Liver (tissue), 9 donors: Measurements from ENCODE around the gene EXOC5. TPM values are rescaled to one million over a fixed set of nuclear protein-coding genes. Genes with fewer than 3 reads are reported as not detected.

Experiments used
- DNase-seq: peaks from one replicate; pipeline ENCODE4 v3.0.0-alpha.2; 2017; ENCODE audit warnings: low spot score
- H3K27ac ChIP-seq, 2 donors: one replicate each; pipeline ENCODE4 v1.7.0; 2013; ENCODE audit warnings: inconsistent platforms in 2 of 2, low read length in 2 of 2, control low read depth in 1 of 2, low read depth in 1 of 2, mild to moderate bottlenecking in 1 of 2
- H3K27me3 ChIP-seq, 4 donors: one replicate each; pipeline versions ENCODE4 v1.6.1 to v1.7.0; 2013; ENCODE audit warnings: low read length in 3 of 4, inconsistent platforms in 1 of 4, mild to moderate bottlenecking in 1 of 4, moderate library complexity in 1 of 4; ENCODE audit not compliant: control insufficient read depth in 4 of 4, insufficient read depth in 4 of 4
- H3K36me3 ChIP-seq, 4 donors: one replicate each; pipeline versions ENCODE4 v1.6.1 to v1.7.0; 2013; ENCODE audit warnings: low read length in 3 of 4, mild to moderate bottlenecking in 3 of 4, low read depth in 1 of 4, moderate library complexity in 1 of 4; ENCODE audit not compliant: control insufficient read depth in 4 of 4, insufficient read depth in 3 of 4
- H3K4me1 ChIP-seq, 4 donors: one replicate each; pipeline versions ENCODE4 v1.6.1 to v1.7.0; 2013; ENCODE audit warnings: low read length in 3 of 4, mild to moderate bottlenecking in 3 of 4, moderate library complexity in 1 of 4; ENCODE audit not compliant: control insufficient read depth in 4 of 4, insufficient read depth in 4 of 4
- H3K4me3 ChIP-seq, 3 donors: one replicate each; pipeline versions ENCODE4 v1.6.1 to v1.7.0; 2013; ENCODE audit warnings: low read length in 3 of 3, control low read depth in 1 of 3, low read depth in 1 of 3, mild to moderate bottlenecking in 1 of 3
- H3K9ac ChIP-seq, 2 donors: one replicate each; pipeline ENCODE4 v1.7.0; 2013; ENCODE audit warnings: low read length in 2 of 2, mild to moderate bottlenecking in 2 of 2, moderate library complexity in 2 of 2, control low read depth in 1 of 2, low read depth in 1 of 2
- H3K9me3 ChIP-seq, 4 donors: one replicate each; pipeline versions ENCODE4 v1.6.1 to v1.7.0; 2013; ENCODE audit warnings: low read length in 3 of 4; ENCODE audit not compliant: control insufficient read depth in 4 of 4
- ATF3 ChIP-seq: IDR thresholded peaks from 2 replicates; pipeline ENCODE4 v1.6.1; 2016; ENCODE audit warnings: antibody characterized with exemption
- EGR1 ChIP-seq, 2 donors: IDR thresholded peaks; 2 replicates each; pipeline ENCODE4 v1.6.1; 2016 to 2018; ENCODE audit warnings: antibody characterized with exemption in 2 of 2, low read depth in 2 of 2
- FOXA1 ChIP-seq: IDR thresholded peaks from 2 replicates; pipeline ENCODE4 v1.6.1; 2016; ENCODE audit warnings: antibody characterized with exemption
- FOXA2 ChIP-seq: IDR thresholded peaks from 2 replicates; pipeline ENCODE4 v1.6.1; 2016; ENCODE audit warnings: antibody characterized with exemption
- GABPA ChIP-seq, 2 donors: IDR thresholded peaks in 1 of 2; conservative IDR thresholded peaks in 1 of 2; 2 replicates each; pipeline ENCODE4 v1.6.1; 2016; ENCODE audit warnings: antibody characterized with exemption in 2 of 2, mild to moderate bottlenecking in 1 of 2, moderate library complexity in 1 of 2
- HNF4A ChIP-seq, 2 donors: conservative IDR thresholded peaks; 2 replicates each; pipeline ENCODE4 v1.6.1; 2016; ENCODE audit warnings: antibody characterized with exemption in 2 of 2, mild to moderate bottlenecking in 2 of 2
- HNF4G ChIP-seq: IDR thresholded peaks from 2 replicates; pipeline ENCODE4 v1.6.1; 2016; ENCODE audit warnings: antibody characterized with exemption
- JUND ChIP-seq, 2 donors: IDR thresholded peaks; 2 replicates each; pipeline ENCODE4 v1.6.1; 2016; ENCODE audit warnings: antibody characterized with exemption in 2 of 2
- NR2F2 ChIP-seq: IDR thresholded peaks from 2 replicates; pipeline ENCODE4 v1.6.1; 2016; ENCODE audit warnings: antibody characterized with exemption
- RAD21 ChIP-seq, 2 donors: IDR thresholded peaks; 2 replicates each; pipeline ENCODE4 v1.6.1; 2016; ENCODE audit warnings: antibody characterized with exemption in 2 of 2, mild to moderate bottlenecking in 2 of 2
- RXRA ChIP-seq, 2 donors: IDR thresholded peaks; 2 replicates each; pipeline ENCODE4 v1.6.1; 2017 to 2018; ENCODE audit warnings: antibody characterized with exemption in 2 of 2, mild to moderate bottlenecking in 1 of 2
- SP1 ChIP-seq: IDR thresholded peaks from 2 replicates; pipeline ENCODE4 v1.6.1; 2018; ENCODE audit warnings: antibody characterized with exemption, mild to moderate bottlenecking
- TAF1 ChIP-seq: conservative IDR thresholded peaks from 2 replicates; pipeline ENCODE4 v1.6.1; 2016; ENCODE audit warnings: antibody characterized with exemption, mild to moderate bottlenecking
- YY1 ChIP-seq: IDR thresholded peaks from 2 replicates; pipeline ENCODE4 v1.6.1; 2016; ENCODE audit warnings: antibody characterized with exemption, mild to moderate bottlenecking
- WGBS: extraction: QIAGEN DNeasy Blood & Tissue Kit; methylation state at CpG from one replicate; pipeline ENCODE4 v1.1.7; 2013; 5-methylcytosine and 5-hydroxymethylcytosine counted together
- polyA plus RNA-seq, 2 donors: library from polyadenylated mRNA; stranded (reverse) in 1 of 2; unstranded in 1 of 2; fragments of 200-250 nt in 1 of 2; fragments of >200 nt in 1 of 2; fragmentation: Nextera tagmentation in 1 of 2; extraction: Ambion mirVana in 1 of 2; gene quantifications; one replicate each; pipeline versions ENCODE4 v1.2.1 to v1.2.3, GENCODE V29; 2013 to 2015
- total RNA-seq, 2 donors: library from RNA; depleted of rRNA; stranded (reverse); fragments of >200 nt; gene quantifications; one replicate each; pipeline ENCODE4 v1.2.3, GENCODE V29; 2014
- TF ChIP-seq, protein P1 (sequence below): IDR thresholded peaks from 2 replicates; pipeline ENCODE4 v1.6.1; 2016; ENCODE audit warnings: antibody characterized with exemption
- TF ChIP-seq, protein P2 (sequence below): IDR thresholded peaks from 2 replicates; pipeline ENCODE4 v1.6.1; 2016; ENCODE audit warnings: antibody characterized with exemption
- TF ChIP-seq, protein P3 (sequence below): fragments of 150-350 bp; IDR thresholded peaks from 2 replicates; pipeline ENCODE4 v1.5.1; 2017; ENCODE audit warnings: improper control_type of control experiment, low read depth, low read length; ENCODE audit not compliant: missing input control
- TF ChIP-seq, protein P4 (sequence below): IDR thresholded peaks from 2 replicates; pipeline ENCODE4 v1.6.1; 2016; ENCODE audit warnings: antibody characterized with exemption, mild to moderate bottlenecking
- donor health status: healthy.
- donor health status: healthy.
- donor health status: healthy.
- donor health status: healthy.
- donor health status: healthy.

The EXOC5 gene
- total and polyA plus RNA-seq, 4 donors = 7.9 to 28.9 (median 20.8) TPM

DNA sequence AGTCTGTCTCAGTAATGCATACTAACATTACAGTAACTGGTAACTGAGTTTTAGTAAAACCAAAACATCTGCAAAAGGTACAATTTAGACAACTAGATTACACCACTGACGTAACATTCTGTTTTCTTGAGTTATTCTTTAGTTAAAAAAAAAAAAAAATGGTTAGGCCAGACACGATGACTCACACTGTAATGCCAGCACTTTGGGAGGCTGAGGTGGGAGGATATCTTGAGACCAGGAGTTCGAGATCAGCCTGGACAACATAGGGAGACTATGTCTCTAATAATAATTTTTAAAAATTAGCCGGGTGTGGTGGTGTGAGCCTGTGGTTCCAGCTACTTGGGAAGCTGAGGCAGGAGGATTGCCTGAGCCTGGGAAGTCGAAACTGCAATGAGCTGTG, 34.2 kb upstream of the EXOC5 start:
- no peaks in the 10 kb centered on the region for H3K4me1 ChIP-seq
- WGBS = 83% methylated on average over 5 of the region's 5 CpGs
- H3K9me3 ChIP-seq = no peaks in the 10 kb centered on the region
- no peaks in the 10 kb centered on the region for H3K27me3 ChIP-seq
- no peak overlapping the region for H3K27ac ChIP-seq
- no peak for TF ChIP-seq YY1
- no peak for TF ChIP-seq SP1
- TF ChIP-seq, protein P1, sequence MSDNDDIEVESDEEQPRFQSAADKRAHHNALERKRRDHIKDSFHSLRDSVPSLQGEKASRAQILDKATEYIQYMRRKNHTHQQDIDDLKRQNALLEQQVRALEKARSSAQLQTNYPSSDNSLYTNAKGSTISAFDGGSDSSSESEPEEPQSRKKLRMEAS = no peak
- TF ChIP-seq ATF3 = no peak
- no peak for TF ChIP-seq GABPA (IDR thresholded peaks at IDR 0.05 in 1 of 2, conservative IDR thresholded peaks at IDR 0.05 in 1 of 2)
- TF ChIP-seq, protein P2, sequence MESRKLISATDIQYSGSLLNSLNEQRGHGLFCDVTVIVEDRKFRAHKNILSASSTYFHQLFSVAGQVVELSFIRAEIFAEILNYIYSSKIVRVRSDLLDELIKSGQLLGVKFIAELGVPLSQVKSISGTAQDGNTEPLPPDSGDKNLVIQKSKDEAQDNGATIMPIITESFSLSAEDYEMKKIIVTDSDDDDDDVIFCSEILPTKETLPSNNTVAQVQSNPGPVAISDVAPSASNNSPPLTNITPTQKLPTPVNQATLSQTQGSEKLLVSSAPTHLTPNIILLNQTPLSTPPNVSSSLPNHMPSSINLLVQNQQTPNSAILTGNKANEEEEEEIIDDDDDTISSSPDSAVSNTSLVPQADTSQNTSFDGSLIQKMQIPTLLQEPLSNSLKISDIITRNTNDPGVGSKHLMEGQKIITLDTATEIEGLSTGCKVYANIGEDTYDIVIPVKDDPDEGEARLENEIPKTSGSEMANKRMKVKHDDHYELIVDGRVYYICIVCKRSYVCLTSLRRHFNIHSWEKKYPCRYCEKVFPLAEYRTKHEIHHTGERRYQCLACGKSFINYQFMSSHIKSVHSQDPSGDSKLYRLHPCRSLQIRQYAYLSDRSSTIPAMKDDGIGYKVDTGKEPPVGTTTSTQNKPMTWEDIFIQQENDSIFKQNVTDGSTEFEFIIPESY = no peak
- no peak for TF ChIP-seq RXRA (IDR thresholded peaks at IDR 0.05)
- TF ChIP-seq, protein P3, sequence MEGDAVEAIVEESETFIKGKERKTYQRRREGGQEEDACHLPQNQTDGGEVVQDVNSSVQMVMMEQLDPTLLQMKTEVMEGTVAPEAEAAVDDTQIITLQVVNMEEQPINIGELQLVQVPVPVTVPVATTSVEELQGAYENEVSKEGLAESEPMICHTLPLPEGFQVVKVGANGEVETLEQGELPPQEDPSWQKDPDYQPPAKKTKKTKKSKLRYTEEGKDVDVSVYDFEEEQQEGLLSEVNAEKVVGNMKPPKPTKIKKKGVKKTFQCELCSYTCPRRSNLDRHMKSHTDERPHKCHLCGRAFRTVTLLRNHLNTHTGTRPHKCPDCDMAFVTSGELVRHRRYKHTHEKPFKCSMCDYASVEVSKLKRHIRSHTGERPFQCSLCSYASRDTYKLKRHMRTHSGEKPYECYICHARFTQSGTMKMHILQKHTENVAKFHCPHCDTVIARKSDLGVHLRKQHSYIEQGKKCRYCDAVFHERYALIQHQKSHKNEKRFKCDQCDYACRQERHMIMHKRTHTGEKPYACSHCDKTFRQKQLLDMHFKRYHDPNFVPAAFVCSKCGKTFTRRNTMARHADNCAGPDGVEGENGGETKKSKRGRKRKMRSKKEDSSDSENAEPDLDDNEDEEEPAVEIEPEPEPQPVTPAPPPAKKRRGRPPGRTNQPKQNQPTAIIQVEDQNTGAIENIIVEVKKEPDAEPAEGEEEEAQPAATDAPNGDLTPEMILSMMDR = no peak
- no peak for TF ChIP-seq TAF1
- TF ChIP-seq JUND (IDR thresholded peaks at IDR 0.05) = no peak
- TF ChIP-seq EGR1 (IDR thresholded peaks at IDR 0.05; ENCODE audit: low read depth in 2 of 2) = no peak
- TF ChIP-seq, protein P4, sequence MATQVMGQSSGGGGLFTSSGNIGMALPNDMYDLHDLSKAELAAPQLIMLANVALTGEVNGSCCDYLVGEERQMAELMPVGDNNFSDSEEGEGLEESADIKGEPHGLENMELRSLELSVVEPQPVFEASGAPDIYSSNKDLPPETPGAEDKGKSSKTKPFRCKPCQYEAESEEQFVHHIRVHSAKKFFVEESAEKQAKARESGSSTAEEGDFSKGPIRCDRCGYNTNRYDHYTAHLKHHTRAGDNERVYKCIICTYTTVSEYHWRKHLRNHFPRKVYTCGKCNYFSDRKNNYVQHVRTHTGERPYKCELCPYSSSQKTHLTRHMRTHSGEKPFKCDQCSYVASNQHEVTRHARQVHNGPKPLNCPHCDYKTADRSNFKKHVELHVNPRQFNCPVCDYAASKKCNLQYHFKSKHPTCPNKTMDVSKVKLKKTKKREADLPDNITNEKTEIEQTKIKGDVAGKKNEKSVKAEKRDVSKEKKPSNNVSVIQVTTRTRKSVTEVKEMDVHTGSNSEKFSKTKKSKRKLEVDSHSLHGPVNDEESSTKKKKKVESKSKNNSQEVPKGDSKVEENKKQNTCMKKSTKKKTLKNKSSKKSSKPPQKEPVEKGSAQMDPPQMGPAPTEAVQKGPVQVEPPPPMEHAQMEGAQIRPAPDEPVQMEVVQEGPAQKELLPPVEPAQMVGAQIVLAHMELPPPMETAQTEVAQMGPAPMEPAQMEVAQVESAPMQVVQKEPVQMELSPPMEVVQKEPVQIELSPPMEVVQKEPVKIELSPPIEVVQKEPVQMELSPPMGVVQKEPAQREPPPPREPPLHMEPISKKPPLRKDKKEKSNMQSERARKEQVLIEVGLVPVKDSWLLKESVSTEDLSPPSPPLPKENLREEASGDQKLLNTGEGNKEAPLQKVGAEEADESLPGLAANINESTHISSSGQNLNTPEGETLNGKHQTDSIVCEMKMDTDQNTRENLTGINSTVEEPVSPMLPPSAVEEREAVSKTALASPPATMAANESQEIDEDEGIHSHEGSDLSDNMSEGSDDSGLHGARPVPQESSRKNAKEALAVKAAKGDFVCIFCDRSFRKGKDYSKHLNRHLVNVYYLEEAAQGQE = no peak
- no peak for TF ChIP-seq NR2F2
- TF ChIP-seq FOXA2 = no peak
- no peak for TF ChIP-seq HNF4G
- no peak for TF ChIP-seq FOXA1
- no peak for TF ChIP-seq HNF4A (conservative IDR thresholded peaks at IDR 0.05)
- TF ChIP-seq RAD21 (IDR thresholded peaks at IDR 0.05) = no peak
- DNase-seq = no peak
- no peak overlapping the region for H3K4me3 ChIP-seq
- H3K9ac ChIP-seq = no peak overlapping the region
- H3K36me3 ChIP-seq = no peaks in the 10 kb centered on the region
